Measurements from ENCODE around the gene PRKCSH.

PRKCSH gene

DNA sequence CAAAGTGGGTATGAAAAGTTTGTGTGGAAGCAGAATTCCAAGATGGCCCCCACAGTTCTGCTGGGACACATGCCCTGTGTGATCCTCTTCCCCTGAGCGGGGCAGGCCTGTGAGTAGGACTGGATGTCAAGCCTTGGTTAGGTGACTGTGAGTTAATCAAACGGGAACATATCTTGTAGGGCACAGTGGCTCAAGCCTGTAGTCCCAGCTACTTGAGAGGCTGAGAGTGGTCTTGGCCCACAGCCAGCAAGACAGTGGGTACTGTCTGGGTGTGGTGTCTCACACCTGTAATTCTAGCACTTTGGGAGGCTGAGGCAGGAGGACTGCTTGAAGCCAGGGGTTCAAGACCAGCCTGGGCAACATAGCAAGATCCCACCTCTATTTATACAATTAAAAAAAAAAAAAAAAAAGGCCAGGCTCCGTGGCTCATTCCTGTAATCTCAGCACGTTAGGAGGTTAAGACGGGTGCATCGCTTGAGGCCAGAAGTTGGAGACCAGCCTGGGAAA lies 63.8 kb downstream of the PRKCSH start:
- DNase-seq (ENCODE audit: low read depth, low spot score) = no peak

DNA sequence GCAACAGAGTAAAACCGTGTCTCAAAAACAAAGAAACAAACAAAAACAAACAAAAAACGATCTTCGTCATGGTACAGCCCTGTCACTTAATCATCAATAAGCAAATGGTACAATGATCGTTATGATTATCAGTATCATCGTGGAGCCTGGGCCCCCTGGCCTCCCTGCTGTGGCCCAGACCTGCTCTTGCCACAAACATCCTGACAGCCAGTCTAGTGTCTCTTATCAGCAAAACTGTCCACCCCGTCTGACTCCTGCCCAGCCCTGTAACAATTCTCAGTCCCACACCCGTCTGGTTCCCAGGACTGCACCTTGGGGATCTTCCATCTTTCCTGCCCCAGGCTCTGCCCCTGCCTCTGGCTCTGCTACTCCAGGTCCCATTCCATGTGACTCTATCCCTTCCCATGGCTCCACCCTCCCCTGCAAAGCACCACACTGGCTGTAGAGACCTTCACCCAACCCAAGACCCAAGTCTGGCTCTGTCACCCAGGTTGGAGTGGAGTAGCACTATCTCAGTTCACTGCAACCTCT lies 64.5 kb downstream of the PRKCSH start:
- no peak for DNase-seq (ENCODE audit: low read depth, low spot score)

All from ELF-1 (cell line).